Panc1 (cell line): ENCODE data around the gene SLC22A23. TPM values are rescaled to one million over a fixed set of nuclear protein-coding genes. Genes with fewer than 3 reads are reported as not detected.

Experiments used
- ATAC-seq: fragments of 200-7000 bp; cut with Tn5 transposase; 2 replicates; pipeline ENCODE4 v1.9.1; 2020; ENCODE audit warnings: mild to moderate bottlenecking, moderate library complexity
- BruUV-seq: library from RNA; stranded (reverse); fragments of 400-500 nt; replicated peaks from 2 replicates; lab custom pipeline; 2021; lab: Mats Ljungman, UMichigan
- CTCF ChIA-PET: fragments of 300-600 bp; sonication (Branson Sonifier 250); formaldehyde crosslinking; loops from one replicate; lab custom pipeline; 2022; ENCODE audit warnings: antibody characterized with exemption; lab: Charles Lee
- POLR2A ChIA-PET: fragments of 300-600 bp; sonication (Branson Sonifier 250); formaldehyde crosslinking; loops from one replicate; lab custom pipeline; 2022; ENCODE audit warnings: antibody characterized with exemption; lab: Charles Lee
- DNase-seq: peaks from one replicate; pipeline ENCODE4 v3.0.0-alpha.2; 2010; ENCODE audit warnings: low read depth, low spot score
- H3K27ac ChIP-seq: 2 replicates; pipeline ENCODE4 v1.5.1; 2011; ENCODE audit warnings: mild to moderate bottlenecking, low read length, inconsistent platforms
- H3K27me3 ChIP-seq: fragments of 200-500 bp; sonication (Bioruptor generic); 2 replicates; pipeline ENCODE4 v1.6.0; 2014; ENCODE audit warnings: low read length, inconsistent platforms; ENCODE audit not compliant: control insufficient read depth, insufficient read depth
- H3K36me3 ChIP-seq: fragments of 200-500 bp; sonication (Bioruptor generic); 2 replicates; pipeline ENCODE4 v1.5.1; 2014; ENCODE audit warnings: inconsistent platforms, mild to moderate bottlenecking, low read length, moderate library complexity; ENCODE audit not compliant: control insufficient read depth, insufficient read depth
- H3K4me1 ChIP-seq: 2 replicates; pipeline ENCODE4 v1.5.1; 2011; ENCODE audit warnings: inconsistent platforms, mild to moderate bottlenecking, low read length, moderate library complexity; ENCODE audit not compliant: control insufficient read depth, insufficient read depth
- H3K4me3 ChIP-seq, 2 experiments: 2 replicates each; pipeline ENCODE4 v1.5.1; 2011 to 2012; ENCODE audit warnings: low read depth in 2 of 2, low read length in 2 of 2, mild to moderate bottlenecking in 2 of 2, inconsistent platforms in 1 of 2, moderate library complexity in 1 of 2
- H3K9me3 ChIP-seq: fragments of 200-500 bp; sonication (Bioruptor generic); 2 replicates; pipeline ENCODE4 v1.5.1; 2014; ENCODE audit warnings: low read depth, mild to moderate bottlenecking, inconsistent platforms, low read length, moderate library complexity; ENCODE audit not compliant: control insufficient read depth, insufficient read depth
- CTCF ChIP-seq: fragments of 450-650 bp; IDR thresholded peaks from 2 replicates; pipeline ENCODE4 v1.5.1; 2017; ENCODE audit warnings: mild to moderate bottlenecking
- POLR2AphosphoS5 ChIP-seq: IDR thresholded peaks from 2 replicates; pipeline ENCODE4 v1.6.1; 2012; ENCODE audit warnings: mild to moderate bottlenecking, low read depth, low read length, moderate library complexity
- REST ChIP-seq, 2 experiments: IDR thresholded peaks; 2 replicates each; pipeline ENCODE4 v1.6.1; 2011 to 2012; ENCODE audit warnings: low read depth in 2 of 2, control low read depth in 1 of 2, low read length in 1 of 2, mild to moderate bottlenecking in 1 of 2, moderate library complexity in 1 of 2; ENCODE audit not compliant: insufficient read depth in 1 of 2
- SIN3A ChIP-seq: IDR thresholded peaks from 2 replicates; pipeline ENCODE4 v1.6.1; 2012; ENCODE audit warnings: low read depth, mild to moderate bottlenecking, low read length, moderate library complexity, borderline replicate concordance; ENCODE audit not compliant: insufficient read depth
- TCF7L2 ChIP-seq: IDR thresholded peaks from 2 replicates; pipeline ENCODE4 v1.6.1; 2011; ENCODE audit warnings: mild to moderate bottlenecking, low read depth, low read length, inconsistent platforms
- in situ Hi-C: cut with HindIII; loops from 2 replicates; pipeline ENCODE4 v1.10.0; 2016; ENCODE audit warnings: low sequenced_read_pairs, low pct_unique_long_range_greater_than_20kb
- intact Hi-C: fragments of 100-400 bp; cut with micrococcal nuclease; formaldehyde crosslinking; loops from one replicate; pipeline ENCODE4 v1.10.0; 2022; ENCODE audit not compliant: unreplicated experiment
- total RNA-seq: library from RNA; stranded (reverse); gene quantifications from one replicate; pipeline ENCODE4 v1.2.1, GENCODE V29; 2021; ENCODE audit not compliant: unreplicated experiment

The SLC22A23 gene
- total RNA-seq, 1 experiment from 2014 or later, result 4.5 TPM

- POLR2A ChIA-PET, result no interaction called here
- CTCF ChIA-PET, result no interaction called here
- Histone ChIP-seq H3K4me1 (peaks cover 15% of the 10 kb centered on the region), H3K4me3 (no peak overlapping the region), H3K27ac (no peak overlapping the region), H3K27me3 (no peaks in the 10 kb centered on the region), H3K36me3 (no peaks in the 10 kb centered on the region), H3K9me3 (no peaks in the 10 kb centered on the region)
- peak; percentile 6; the same call in 1 of the 2 replicates for ATAC-seq
- TF ChIP-seq SIN3A, result no peak
- TF ChIP-seq POLR2AphosphoS5, result no peak
- no peak for TF ChIP-seq REST (IDR thresholded peaks at IDR 0.05; ENCODE audit: insufficient read depth in 1 of 2, low read depth in 2 of 2, low read length in 1 of 2)
- TF ChIP-seq CTCF, result no peak
- TF ChIP-seq TCF7L2, result no peak
- in situ Hi-C loops (no loop called here), intact Hi-C loops (loop anchor here (10.0 kb wide), 1 partner anchor 157 kb away; the partner anchor contains the start of gene SLC22A23)
- DNase-seq, result no peak
- no TSS peak for BruUV-seq
Observed at GRCh38 chr6:3297909-3298308, 158.9 kb downstream of the SLC22A23 start.

GRCh38 chr6:3297006-3297405 is 159.8 kb downstream of the SLC22A23 start:
- no peaks in the 10 kb centered on the region for H3K9me3 ChIP-seq
- intact Hi-C loops, result loop anchor here (10.0 kb wide), 1 partner anchor 158 kb away; the partner anchor contains the start of gene SLC22A23
- no TSS peak for BruUV-seq
- CTCF ChIA-PET, result interaction anchor here (0.6 kb wide), 1 partner anchor 16 kb away, joined by 10 read pairs; no protein-coding TSS in a partner anchor
- no peak overlapping the region for H3K27ac ChIP-seq
- POLR2A ChIA-PET, result no interaction called here
- ATAC-seq (peak; percentile 75), DNase-seq (peak; percentile 24)
- in situ Hi-C loops, result no loop called here
- no peaks in the 10 kb centered on the region for H3K27me3 ChIP-seq
- TF ChIP-seq SIN3A, result no peak
- TF ChIP-seq REST (IDR thresholded peaks at IDR 0.05; ENCODE audit: insufficient read depth in 1 of 2, low read depth in 2 of 2, low read length in 1 of 2), result no peak
- TF ChIP-seq POLR2AphosphoS5, result no peak
- no peak for TF ChIP-seq CTCF
- TF ChIP-seq TCF7L2, result no peak
- H3K36me3 ChIP-seq, result no peaks in the 10 kb centered on the region
- peaks cover 15% of the 10 kb centered on the region for H3K4me1 ChIP-seq
- H3K4me3 ChIP-seq, result no peak overlapping the region
